ENCODE results near the gene ATP2B1.

GRCh38 chr12:89674326-89674942, 34.2 kb downstream of the ATP2B1 start:
- TF ChIP-seq CTCF (IDR thresholded peaks at IDR 0.05) (no peak), EZH2 (IDR thresholded peaks at IDR 0.05; ENCODE audit: borderline replicate concordance, insufficient read depth, low read depth, low read length, poor library complexity, severe bottlenecking) (no peak)
